Measurements from ENCODE around the gene GADD45GIP1.
"Not testable (repeated sequence)": the region's sequence is repeated elsewhere in the genome, so short reads cannot be mapped to it uniquely, and the experiment has no call there.

The GADD45GIP1 gene

DNA sequence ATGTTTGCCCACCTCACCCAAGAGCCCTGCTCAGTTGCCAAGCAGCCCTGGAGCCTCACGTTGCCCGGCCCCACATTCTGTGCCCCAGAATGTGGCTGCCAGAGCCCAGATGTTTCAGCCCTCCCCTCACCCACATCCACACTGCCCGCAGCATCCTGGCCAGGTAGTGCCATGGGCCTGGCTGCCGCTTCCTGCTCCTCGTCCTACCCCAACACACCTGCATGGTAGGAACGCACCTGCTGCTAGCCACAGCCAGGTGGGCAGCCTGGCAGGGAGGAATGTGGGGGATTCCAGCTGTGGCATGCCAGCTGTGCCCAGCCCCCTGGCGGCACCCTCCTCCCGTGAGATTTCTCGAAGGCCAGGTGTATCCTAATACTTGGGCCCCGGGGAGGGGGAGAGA is 30.8 kb upstream of the GADD45GIP1 start:
- DNase-seq: no peak

DNA sequence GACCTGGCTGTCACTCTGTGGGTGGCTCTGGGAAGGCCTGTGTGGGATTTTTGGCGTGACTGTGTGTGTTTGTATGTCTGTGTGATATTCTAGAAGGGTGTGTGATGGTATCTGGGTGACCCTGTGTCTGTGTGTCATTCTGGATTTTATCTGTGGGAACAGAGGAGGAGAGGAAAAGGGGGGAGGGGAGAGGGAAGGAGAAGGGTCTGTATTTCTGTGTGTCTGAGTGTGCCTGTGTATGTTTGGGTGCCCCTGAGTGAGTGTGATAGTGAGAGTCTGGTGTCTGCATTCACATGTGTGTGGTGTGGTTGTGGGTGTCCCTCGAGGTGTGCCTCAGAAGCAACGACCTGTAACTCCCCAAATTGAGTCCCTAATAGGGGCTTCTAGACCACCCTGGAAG is 30.2 kb upstream of the GADD45GIP1 start:
- no peak for DNase-seq

DNA sequence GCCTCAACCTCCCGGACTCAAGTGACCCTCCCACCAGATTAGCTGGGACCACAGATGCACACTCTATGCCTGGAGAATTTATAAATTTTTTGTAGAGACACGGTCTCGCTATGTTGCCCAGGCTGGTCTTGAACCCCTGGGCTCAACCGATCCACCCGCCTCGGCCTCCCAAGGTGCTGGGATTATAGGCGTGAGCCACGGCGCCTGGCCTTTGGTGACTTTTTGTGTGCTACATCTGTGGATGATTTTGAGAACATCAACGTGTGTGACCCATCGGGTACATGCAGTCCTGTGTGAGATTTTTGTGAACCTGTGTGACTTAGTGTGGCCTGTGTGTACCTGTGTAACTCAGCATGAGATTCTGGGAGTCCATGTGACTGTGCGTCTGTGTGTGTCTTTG is 29.7 kb upstream of the GADD45GIP1 start:
- no peak for DNase-seq

DNA sequence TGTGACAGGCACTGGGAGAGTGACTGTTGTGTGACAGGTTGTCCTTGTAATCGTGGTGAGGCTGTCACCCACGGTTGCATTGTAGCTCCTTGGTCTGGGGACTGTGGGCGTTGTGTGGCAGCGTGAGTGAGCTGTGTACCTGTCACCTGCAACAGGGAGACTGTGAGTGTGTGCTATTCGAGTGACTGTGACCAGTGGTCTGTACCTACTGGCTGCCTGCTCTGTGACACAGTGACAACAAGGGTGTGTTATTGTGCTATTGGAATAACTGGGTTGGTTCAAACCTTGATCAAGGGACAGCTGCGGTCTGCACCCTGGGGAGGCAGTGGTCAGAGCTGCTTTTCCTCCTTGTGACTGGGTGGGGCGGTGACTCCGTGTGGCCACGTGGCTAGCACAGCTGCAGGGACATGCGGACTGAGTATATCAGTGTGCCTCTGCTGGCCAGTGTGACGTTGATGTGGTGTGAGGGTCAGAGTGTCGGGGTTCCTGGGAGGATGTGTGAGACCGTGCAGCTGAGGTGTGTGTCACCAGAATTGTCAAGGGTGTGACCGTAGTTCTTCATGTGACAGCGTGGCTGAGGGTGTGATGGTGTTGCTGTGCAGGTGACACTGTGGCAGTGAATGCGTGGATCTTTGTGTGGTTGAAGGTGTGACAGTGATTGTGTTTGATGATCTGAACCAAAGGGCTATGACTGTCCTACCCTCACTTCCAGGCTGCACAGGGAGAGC is 28.2 kb upstream of the GADD45GIP1 start:
- no peak for DNase-seq

DNA sequence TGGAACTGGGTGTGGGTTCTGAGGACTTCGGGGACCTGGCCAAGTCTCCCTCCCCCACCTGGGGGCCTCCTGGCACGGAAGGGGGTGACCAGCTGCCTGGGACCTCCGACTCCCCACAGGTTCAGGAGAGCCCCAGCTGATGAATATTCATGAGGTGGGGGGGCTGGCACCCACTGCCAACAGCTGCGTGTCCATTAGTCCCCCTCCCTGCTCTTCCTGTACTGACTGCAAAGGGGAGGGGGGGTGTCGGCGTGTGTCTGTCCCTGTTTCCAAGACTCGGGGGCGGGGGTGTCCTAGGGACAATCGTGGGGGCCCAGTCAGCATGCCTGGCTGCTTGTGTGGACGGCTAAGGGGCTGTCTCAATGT is 27.6 kb upstream of the GADD45GIP1 start:
- DNase-seq: no peak

DNA sequence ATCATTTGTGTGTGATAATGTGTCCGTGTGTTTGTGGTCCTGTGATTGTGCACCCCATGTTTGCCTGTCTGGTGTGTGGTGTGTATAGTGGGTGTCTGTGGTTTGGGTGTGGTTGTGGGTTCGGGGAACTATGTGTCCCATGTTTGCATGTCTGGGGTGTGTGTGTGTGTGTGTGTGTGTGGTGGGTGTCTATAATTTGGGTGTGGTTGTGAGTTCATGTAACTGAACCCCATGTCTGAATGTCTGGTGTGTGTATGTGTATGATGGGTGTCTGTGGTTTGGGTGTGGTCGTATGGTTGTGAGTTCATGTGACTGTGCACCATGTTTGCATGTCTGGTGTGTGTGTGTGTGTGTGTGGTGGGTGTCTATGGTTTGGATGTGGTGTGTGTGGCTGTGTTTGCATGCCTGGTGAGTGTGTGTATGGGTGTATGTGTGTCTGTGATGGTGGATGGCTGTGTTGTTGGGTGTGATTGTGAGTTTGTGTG is 27.2 kb upstream of the GADD45GIP1 start:
- DNase-seq: no peak

DNA sequence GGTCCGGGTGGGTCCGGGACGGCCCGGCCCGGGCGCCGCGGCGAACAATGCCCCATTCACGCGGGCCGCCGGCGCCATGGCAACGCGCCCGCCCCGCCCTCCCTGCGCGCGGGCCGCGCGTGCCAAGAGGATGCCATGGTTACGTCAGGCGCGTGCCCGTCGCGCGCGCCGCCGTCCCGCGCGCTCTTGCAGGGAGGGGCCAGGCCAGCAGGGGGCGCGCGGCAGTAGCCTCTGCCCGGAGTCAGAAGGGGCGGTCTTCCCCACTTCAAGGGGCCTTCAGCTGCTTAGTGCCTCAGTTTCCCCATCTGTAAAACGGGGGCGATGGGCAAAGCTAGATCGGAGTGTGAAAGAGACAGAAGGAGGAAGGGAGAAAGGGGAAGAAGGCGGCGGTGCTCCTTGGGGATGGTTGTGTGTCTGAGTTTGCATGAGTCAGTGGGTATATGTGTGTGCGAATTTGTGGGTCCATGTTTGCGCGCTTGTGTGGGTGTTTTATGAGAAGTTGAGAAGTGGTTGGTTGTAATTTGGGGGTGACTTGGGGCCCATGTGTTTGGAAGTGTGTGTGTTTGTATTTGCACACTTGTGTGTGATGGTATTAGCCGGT is 26.6 kb upstream of the GADD45GIP1 start:
- peak; percentile 67 for DNase-seq

DNA sequence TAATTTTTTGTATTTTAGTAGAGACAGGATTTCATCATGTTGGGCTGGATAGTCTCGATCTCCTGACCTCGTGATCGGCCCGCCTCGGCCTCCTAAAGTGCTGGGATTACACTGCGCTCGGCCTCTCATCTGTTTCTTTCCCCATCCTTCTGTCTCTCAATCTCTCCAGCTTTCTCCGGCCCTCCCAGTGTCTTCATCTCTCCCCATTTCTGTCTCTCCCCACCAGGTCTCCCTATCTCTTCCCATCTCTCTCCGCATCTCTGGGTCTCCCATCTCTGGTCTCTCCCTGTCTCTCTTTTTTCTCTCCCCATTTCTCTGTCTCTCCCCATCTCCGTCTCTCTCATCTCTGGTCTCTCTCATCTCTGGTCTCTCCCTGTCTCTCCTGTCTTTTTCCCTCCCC is 26.1 kb upstream of the GADD45GIP1 start:
- no peak for DNase-seq

DNA sequence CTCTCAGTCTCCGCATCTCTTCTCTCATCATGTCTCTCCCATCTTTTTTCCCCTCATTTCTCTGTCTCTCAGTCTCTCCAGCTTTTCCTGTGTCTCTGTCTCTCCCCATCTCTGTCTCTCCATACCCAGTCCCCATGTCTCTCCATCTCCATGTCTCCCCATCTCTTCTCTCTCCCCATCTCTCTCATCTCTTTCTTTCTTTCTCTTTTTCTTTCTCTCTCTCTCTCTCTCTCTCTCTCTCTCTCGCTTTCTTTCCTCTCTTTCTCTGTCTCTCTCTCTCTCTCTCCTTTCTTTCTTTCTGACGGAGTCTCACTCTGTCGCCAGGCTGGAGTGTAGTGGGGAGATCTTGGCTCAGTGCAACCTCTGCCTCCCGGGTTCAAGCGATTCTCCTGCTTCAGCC is 25.6 kb upstream of the GADD45GIP1 start:
- no peak for DNase-seq

DNA sequence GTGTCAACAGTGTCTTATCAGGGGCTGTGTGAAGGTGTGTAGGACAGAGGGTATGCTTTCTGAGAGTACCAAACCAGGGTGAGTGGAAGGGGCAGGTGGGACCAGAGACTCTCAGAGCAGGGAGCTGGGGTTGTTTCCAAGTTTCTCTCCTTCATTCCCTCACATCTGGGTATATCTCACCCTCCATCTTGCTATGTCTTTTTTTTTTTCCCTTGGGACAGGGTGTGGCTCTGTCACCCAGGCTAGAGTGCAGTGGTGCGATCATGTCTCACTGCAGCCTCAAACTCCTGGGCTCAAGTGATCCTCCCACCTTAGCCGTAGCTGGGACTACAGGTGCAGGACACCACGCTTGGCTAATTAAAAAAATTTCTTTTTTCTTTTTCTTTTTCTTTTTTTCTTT is 23.0 kb upstream of the GADD45GIP1 start:
- no peak for DNase-seq

DNA sequence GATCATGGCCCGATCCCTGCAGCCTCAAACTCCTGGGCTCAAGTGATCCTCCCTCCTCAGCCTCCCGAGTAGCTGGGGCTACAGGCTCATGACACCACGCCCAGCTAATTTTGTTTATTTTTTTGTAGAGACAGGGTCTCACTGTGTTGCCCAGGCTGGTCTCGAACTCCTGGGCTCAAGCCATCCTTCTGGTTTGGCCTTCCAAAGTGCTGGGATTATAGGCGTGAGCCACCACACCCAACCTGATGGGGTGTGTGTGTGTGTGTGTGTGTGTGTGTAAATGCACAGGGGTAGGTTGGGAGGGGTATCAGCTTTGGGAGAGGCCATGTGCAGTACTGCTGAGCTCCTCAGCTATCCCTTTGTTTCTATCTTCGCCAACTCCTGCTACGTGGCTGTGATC is 19.1 kb upstream of the GADD45GIP1 start:
- DNase-seq: not testable (repeated sequence)

DNA sequence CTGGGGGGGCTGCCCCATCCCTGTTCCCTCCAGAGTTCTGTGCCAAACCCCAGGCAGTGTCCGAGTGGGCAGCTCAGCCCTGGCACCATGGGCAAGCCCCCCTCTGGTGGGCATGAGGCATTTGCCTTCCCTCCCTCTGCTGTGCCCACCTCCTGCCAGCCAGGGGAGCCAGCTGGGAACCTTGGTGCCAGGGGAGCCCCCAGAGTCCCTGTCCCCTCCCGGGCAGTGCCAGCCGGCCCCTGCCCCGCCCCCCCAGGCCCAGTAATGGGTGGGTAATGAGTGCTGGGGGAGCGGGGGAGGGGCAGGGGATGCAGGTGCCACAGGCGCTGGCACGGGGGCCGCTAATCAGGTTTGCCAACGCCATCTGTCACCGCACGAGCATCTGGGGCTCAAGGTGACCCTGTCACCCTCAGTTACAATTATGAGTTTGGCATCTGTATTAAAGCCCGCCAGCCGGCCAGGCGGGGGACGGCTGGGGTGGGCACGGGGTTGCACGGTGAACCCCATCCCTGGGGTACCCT is 18.3 kb upstream of the GADD45GIP1 start:
- no peak for DNase-seq

DNA sequence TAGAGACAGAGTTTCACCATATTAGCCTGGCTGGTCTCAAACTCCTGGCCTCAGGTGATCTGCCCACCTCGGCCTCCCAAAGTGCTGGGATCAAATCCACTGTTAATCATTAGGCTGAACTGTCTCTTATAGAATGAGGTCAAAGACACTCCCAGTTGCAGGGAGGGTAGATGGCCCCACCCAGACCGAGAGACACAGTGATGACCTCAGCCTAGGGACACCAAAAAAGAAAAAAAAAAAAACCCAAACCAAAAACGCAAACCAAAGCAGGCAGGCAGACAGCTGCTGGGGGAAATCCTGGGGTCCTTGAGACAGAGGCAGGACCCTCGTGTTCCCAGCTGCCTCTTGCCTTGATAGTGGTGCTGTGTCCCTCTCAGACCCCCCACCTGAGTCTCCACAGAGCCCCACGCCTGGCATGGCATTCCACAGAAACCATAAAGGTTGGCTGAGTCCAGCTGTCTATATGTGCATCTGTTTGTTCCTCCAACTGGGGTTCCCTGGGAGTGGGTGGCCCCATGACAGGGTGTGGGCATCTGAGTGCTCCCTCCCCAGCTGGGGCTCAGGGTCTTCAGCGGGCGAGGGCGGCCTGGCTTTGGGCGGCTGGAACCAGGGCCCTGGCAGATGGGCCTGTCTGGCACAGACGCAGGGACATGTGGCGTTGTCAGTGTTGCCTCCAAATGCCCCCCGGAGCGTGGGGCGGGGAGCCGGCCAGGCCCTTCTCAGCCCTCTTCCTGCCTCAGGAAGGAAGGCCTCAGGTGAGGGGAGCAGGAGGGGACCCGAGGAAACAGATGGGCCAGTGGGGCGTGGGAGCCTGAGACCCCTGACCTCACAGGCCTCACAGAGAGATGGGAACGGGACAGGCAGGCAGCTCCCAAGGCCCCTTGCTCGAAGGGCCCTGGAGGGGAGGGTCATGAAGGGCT is 17.5 kb upstream of the GADD45GIP1 start:
- DNase-seq: no peak

DNA sequence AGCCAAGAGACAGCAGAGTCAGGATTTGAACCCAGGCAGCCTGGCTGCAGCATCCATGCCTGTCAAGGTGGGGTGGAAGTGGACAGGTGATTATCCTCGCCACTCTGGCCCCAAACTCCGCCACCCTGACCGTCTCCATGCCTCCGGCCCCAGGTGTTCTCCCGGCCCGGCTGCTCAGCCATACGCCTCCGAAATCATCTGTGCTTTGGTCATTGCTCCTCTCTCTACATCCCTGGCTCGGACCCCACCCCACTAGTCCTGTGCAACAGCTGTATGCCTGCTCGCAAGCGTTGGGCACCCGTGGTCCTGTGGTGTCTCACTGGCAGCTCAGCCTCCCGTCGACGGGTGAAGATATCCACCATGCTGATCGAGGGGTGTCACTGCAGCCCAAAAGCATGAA is 16.2 kb upstream of the GADD45GIP1 start:
- DNase-seq: no peak

DNA sequence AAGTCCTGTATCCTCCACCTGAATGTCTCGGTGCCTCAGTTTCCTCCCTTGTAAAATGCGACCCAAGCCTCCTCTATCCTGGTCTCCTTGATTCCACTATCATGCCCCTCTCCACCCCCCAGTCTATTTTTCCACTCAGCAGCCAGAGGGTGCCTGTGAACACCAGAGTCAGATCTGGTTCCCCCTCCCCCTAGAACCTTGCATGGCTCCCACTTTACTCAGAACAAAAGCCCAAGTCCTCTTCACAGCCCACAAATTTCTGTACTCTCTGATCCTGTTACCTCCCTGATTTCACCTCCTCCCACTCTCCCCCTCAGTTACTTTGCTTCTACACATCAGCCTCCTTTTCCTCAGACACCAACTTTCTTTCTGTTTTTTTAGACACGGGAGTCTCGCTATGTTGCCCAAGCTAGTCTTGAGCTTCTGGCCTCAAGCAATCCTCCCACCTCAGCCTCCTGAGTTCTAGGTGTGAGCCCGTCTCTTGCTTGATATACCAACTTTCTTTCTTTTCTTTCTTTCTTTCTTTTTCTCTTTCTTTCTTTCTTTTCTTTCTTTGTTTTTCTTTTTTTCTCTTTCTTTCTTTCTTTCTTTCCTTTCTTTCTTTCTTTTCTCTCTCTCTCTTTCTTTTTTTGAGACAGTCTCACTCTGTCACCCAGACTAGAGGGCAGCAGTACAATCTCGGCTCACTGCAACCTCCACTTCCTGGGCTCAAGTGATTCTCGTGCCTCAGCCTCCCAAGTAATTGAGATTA is 13.2 kb upstream of the GADD45GIP1 start:
- no peak for DNase-seq

DNA sequence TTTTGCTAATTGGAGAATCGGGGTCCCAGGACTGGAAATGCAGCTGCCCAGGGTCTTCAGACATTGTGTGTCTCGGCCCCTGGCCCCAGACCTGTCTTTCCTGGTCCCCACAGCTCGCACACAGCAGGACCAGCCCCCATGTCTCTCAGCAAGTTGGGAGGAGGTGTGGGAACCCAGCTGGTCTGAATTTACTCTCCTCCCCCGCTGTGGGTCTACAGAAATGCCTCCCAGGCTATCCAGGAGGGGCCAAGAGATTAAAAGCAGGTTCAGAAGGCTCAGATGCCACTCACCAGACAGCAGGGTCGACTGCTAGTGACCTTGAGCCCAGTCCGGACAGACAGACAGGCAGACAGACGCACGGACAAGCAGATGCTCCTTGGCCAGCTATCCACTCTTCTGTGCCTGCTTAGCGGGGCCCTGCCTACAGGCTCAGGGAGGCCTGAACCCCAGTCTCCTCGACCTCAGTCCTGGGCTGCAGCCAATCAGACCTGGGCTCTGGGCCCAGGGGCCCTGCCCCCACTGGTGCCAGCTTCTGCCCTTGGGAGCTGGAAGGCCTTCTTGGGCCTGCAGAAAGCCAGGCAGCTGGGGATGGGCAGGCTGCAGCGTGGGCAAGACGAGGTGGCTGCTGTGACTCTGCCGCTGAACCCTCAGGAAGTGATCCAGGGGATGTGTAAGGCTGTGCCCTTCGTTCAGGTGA is 12.4 kb upstream of the GADD45GIP1 start, which contains the start of gene DAND5:
DAND5 (plus strand) TSS at position 285 of the 697 bp plus-strand sequence; CDS start at position 370, 85 bp downstream.
- DNase-seq: no peak

DNA sequence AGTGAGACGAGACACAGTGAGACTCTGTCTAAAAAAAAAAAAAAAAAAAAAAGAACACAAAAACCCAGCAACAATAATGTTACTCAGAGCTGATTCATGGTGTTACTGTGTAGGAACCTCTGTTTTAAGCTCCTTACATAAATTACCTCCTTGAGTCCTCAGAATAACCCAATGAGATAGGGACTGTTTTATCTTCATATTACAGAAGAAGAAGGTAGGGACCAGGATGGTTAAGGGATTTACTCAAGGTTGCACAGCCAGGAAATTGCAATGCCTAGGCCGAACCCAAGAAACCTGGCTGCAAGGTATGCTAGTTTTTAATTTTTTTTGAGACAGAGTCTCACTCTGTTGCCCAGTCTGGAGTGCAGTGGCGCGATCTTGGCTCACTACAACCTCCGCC is 10.9 kb upstream of the GADD45GIP1 start:
- DNase-seq: no peak

DNA sequence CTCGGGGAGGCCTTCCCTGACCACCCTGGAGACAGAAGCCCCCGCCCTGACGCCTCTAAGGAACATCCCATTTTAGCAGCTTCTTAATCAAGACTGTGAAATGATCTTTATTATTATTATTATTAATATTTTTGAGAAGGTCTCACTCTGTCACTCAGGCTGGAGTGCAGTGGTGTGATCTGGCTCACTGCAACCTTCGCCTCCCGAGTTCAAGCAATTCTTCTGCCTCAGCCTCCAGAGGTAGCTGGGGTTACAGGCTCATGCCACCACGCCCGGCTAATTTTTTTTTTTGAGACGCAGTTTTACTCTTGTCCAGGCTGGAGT is 8.8 kb upstream of the GADD45GIP1 start:
- no peak for DNase-seq

DNA sequence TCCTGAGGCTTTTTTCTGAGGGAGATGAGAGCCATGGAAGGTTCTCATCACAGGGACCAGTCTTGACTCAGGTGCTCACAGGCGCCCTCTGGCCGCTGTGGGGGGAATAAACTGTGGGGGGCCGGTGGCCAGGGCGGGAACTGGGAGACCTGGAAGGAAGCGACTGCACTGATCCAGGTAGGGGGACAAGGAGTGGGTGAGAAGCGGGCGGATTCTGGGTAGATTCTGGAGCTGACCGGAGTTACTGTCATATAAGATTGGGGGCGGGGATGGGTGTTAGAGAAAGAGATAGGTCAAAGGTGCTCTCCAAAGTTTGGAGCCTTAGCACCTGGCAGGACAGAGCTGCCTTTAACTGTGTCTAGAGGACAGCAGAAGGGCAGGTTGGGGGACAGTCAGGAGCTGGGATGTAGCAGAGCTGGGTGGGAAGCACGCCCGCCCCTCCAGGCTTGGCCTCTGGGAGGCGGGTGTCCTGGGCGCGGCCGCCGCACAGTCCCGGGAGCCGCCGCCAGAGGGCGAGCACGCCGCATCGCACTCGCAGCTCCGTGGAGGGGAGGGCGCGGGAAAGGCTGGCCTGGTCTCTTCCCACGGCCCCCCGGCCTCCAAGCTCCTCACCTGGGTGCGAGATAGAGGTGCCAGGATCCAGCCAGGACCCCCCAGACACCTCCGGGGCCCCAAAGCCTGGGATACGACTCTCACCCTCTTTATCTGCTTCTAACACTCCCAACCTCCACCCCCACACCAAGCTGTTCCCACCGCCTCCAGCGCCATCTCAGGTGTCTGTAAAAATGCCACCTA is 8.2 kb upstream of the GADD45GIP1 start:
- peak; percentile 80 for DNase-seq

DNA sequence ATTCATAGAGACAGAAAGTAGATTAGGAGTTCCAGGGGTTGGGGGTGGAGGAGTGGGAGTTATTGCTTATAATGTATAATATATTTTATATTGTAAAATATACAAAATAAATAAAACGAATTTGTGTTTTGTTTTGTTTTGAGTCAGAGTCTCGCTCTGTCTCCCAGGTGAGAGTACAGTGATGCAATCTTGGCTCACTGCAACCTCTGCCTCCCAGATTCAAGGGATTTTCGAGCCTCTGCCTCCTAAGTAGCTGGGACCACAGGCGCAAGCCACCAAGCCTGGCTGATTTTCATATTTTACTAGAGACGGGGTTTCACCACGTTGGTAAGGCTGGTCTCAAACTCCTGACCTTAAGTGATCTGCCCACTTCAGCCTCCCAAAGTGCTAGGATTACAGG is 2.5 kb upstream of the GADD45GIP1 start:
- no peak for DNase-seq

DNA sequence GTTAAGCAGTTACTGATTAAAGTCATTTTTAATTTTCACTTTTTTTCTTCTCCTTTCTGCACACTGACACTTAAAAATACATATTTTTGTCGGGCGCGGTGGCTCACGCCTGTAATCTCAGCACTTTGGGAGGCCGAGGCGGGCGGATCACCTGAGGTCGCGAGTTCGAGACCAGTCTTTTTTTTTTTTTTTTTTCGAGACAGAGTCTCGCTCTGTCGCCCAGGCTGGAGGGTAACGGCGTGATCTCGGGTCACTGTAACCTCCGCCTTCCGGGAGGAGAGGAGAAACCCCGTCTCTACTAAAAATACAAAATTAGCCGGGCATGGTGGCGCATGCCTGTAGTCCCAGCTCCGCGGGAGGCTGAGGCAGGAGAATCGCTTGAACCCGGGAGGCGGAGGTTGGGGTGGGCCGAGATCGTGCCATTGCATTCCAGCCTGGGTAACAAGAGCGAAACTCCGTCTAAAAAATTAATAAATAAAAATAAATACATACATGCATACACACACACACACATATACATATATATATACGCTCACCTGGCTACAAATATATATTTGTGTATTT is 448 bp upstream of the GADD45GIP1 start:
- DNase-seq: not testable (repeated sequence)
